Gastroesophageal sphincter (tissue), 4 donors: ENCODE results near the gene PAN2. TPM values are rescaled to one million over a fixed set of nuclear protein-coding genes. Genes with fewer than 3 reads are reported as not detected.

Experiments used
- ATAC-seq: fragments of 150-250 bp; one replicate; pipeline ENCODE4 v1.9.1; 2016; ENCODE audit warnings: mild to moderate bottlenecking, moderate library complexity
- H3K27ac ChIP-seq, 4 donors: fragments of 200-600 bp; sonication (generic) in 3 of 4; 1 replicate in 3 of 4; 2 replicates in 1 of 4; pipeline ENCODE4 v1.5.1; 2016 to 2019
- H3K27me3 ChIP-seq: fragments of 200-600 bp; sonication (generic); one replicate; pipeline ENCODE4 v1.5.1; 2019
- H3K36me3 ChIP-seq, 2 donors: fragments of 200-600 bp; sonication (generic); one replicate each; pipeline ENCODE4 v1.5.1; 2019; ENCODE audit warnings: control low read depth in 1 of 2
- H3K4me1 ChIP-seq, 3 donors: fragments of 200-600 bp; sonication (generic); 1 replicate in 2 of 3; 2 replicates in 1 of 3; pipeline ENCODE4 v1.5.1; 2016 to 2019; ENCODE audit warnings: control low read depth in 2 of 3
- H3K4me3 ChIP-seq, 2 donors: fragments of 200-600 bp; sonication (generic); one replicate each; pipeline ENCODE4 v1.5.1; 2019; ENCODE audit warnings: mild to moderate bottlenecking in 1 of 2, moderate library complexity in 1 of 2
- H3K9me3 ChIP-seq, 3 donors: fragments of 200-600 bp; sonication (generic); one replicate each; pipeline ENCODE4 v1.5.1; 2017 to 2019; ENCODE audit warnings: control low read depth in 2 of 3
- CTCF ChIP-seq, 4 experiments: fragments of 200-600 bp in 2 of 4; fragments of 450-650 bp in 2 of 4; sonication (generic) in 1 of 4; IDR thresholded peaks; one replicate each; pipeline ENCODE4 v1.5.1; 2017 to 2019; ENCODE audit warnings: antibody characterized with exemption in 4 of 4, mild to moderate bottlenecking in 2 of 4, moderate library complexity in 2 of 4
- EP300 ChIP-seq: sonication (generic); formaldehyde crosslinking; IDR thresholded peaks from one replicate; pipeline ENCODE4 v1.6.1; 2017; ENCODE audit warnings: antibody characterized with exemption, mild to moderate bottlenecking
- POLR2A ChIP-seq, 2 donors: fragments of 450-650 bp; IDR thresholded peaks; one replicate each; pipeline ENCODE4 v1.6.1; 2017; ENCODE audit warnings: antibody characterized with exemption in 2 of 2, mild to moderate bottlenecking in 2 of 2, moderate library complexity in 1 of 2
- POLR2AphosphoS5 ChIP-seq: sonication (generic); formaldehyde crosslinking; IDR thresholded peaks from one replicate; pipeline ENCODE4 v1.6.1; 2017; ENCODE audit warnings: antibody characterized with exemption
- WGBS, 2 donors: methylation state at CpG; one replicate each; pipeline ENCODE4 v1.1.5; 2018; ENCODE audit warnings: low coverage in 1 of 2; 5-methylcytosine and 5-hydroxymethylcytosine counted together
- total RNA-seq, 4 donors: library from RNA; depleted of rRNA; stranded (reverse); fragments of >200 nt; gene quantifications; one replicate each; pipeline ENCODE4 v1.1.0, GENCODE V29; 2016

PAN2 gene
- total RNA-seq, 4 donors from 2014 or later = 12.6 to 73.6 (median 30.3) TPM

DNA sequence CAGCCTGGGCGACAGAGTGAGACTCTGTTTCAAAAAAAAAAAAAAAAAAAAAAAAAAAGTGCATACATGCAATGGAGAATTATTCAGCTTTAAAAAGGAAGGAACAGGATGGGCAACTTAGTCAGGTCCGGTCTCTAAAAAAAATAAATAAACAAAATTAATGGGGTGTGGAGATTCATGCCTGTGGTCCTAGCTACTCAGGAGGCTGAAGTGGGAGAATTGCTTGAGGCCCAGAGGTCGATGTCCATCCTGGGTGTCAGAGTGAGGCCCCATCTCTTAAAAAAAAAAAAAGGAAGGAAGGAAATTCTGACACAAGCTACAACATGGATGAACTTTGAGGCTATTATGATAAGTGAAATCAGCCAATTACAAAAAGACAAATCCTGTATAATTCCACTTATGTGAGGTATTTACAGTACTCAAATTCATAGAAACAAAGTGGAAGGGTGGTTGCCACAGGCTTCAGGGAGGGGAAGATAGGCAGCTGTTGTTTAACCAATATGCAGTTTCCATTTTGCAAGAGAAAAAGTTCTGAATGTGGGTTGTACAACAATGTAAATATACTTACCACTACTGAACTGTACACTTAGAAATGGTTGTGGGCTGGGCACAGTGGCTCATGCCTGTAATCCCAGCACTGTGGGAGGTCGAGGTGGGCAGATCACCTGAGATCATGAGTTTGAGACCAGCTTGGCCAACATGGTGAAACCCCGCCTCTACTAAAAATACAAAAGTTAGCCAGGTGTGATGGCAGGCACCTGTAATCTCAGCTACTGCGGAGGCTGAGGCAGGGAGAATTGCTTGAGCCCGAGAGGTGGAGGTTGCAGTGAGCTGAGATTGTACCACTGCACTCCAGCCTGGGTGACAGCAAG, 41.2 kb upstream of the PAN2 start:
- ATAC-seq = no peak
- WGBS, 2 donors = 53 to 79% methylated on average over 3 to 6 of the region's 7 CpGs
- H3K27me3 ChIP-seq = no peaks in the 10 kb centered on the region

DNA sequence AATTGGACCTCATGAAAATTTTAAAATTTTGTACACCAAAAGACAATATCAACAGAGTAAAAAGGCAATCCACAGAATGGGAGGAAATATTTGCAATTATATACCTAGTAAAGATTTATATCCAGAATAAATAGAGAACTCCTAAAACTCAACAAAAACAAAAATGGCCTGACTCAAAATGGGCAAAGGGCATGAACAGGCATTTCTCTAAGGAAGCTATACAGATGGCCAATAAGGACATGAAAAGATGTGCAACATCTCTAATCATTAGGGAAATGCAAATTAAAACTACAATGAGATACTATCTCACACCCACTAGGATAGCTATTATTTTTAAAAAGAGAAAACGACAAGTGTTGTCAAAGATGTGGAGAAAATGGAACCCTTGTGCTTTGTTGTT, 39.7 kb upstream of the PAN2 start:
- Histone ChIP-seq H3K9me3 (no peaks in the 10 kb centered on the region), H3K4me3 (no peak overlapping the region), H3K4me1 (no peaks in the 10 kb centered on the region), H3K27me3 (no peaks in the 10 kb centered on the region), H3K36me3 (no peaks in the 10 kb centered on the region), H3K27ac (no peak overlapping the region)
- 87 to 100% methylated on average over 1 of the region's 1 CpG for whole genome bisulfite sequencing, 2 donors
- TF ChIP-seq CTCF (IDR thresholded peaks at IDR 0.05) = no peak
- TF ChIP-seq POLR2A (IDR thresholded peaks at IDR 0.05) = no peak
- TF ChIP-seq EP300 = no peak
- no peak for TF ChIP-seq POLR2AphosphoS5
- no peak for ATAC-seq

More for the DNA sequence above, 41.2 kb upstream of the PAN2 start:
- H3K27ac ChIP-seq = no peak overlapping the region
- no peaks in the 10 kb centered on the region for H3K36me3 ChIP-seq
- H3K4me3 ChIP-seq = no peak overlapping the region
- no peaks in the 10 kb centered on the region for H3K4me1 ChIP-seq
- no peaks in the 10 kb centered on the region for H3K9me3 ChIP-seq
- no peak for TF ChIP-seq EP300
- TF ChIP-seq CTCF (IDR thresholded peaks at IDR 0.05) = no peak
- TF ChIP-seq POLR2AphosphoS5 = no peak
- no peak for TF ChIP-seq POLR2A (IDR thresholded peaks at IDR 0.05)

DNA sequence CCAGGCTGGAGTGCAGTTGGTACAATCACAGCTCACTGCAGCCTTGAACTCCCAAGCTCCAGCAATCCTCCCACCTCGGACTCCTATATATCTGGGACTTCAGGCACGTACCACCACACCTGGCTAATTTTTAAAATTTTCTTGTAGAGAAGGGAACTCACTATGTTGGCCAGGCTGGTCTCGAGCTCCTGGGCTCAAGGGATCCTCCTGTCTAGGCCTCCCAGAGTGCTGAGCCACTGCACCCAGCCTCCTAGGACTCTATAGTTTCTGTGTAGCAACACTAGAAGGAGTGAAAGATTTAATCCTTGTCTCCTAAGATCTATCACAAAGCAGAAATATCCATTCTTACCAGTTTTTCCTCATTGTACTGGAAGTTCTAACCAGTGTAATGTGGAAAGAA, 33.1 kb upstream of the PAN2 start:
- H3K27ac ChIP-seq = no peak overlapping the region
- no peak overlapping the region for H3K4me3 ChIP-seq
- no peaks in the 10 kb centered on the region for H3K9me3 ChIP-seq
- no peaks in the 10 kb centered on the region for H3K4me1 ChIP-seq
- 78 to 87% methylated on average over 3 of the region's 3 CpGs for WGBS, 2 donors
- no peaks in the 10 kb centered on the region for H3K36me3 ChIP-seq
- H3K27me3 ChIP-seq = peaks cover 11% of the 10 kb centered on the region
- no peak for ATAC-seq
- TF ChIP-seq EP300 (no peak), CTCF (IDR thresholded peaks at IDR 0.05) (no peak), POLR2A (IDR thresholded peaks at IDR 0.05) (no peak), POLR2AphosphoS5 (no peak)

DNA sequence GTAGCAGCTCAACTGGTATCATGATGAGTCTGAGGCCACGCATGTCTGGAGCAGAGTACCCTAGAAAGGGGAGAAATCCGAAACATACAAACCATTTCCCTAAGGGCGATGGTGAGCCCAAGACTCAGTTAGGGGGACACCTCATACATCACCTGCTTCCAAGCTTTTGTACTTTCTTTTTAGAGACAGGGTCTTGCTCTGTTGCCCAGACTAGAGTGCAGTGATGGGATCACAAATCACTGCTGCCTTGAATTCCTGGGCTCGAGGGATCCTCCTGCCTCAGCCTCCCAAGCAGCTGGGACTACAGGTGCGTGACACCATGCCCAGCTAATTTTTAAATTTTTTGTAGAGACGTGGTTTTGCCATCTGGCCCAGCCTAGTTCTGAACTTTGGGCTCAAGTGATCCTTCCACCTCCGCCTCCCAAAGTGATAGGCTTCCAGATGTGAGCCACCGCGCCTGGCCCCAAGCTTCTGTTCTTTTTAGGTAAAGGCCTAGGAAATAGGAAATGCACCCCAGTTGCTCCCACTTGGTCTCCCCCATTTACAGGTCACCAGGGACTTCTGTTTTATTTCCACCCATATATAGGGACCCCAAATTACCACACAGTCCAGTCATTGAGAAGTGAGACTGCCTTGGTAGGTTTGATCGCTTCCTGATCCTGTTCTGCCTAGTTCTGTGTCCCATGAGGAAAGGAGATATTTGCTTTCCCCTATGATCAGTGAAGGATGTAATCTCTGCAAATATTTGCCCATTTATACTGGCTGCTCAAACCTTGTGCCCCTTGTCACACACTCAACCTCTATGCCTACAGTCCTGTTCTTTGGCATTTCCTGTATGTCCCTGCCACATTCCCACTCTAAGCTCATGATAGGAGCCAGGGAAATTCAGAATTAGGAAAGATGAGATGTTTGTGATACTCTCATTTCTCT, 28.6 kb upstream of the PAN2 start, which contains the start of gene APOF:
Gene APOF, minus strand, starts transcription at position 728 of the 930 bp plus-strand sequence. Its CDS starts 112 bp downstream, at position 616.
- no peaks in the 10 kb centered on the region for H3K36me3 ChIP-seq
- peaks cover 11% of the 10 kb centered on the region for H3K27me3 ChIP-seq
- H3K27ac ChIP-seq = no peak within 1 kb of the TSS
- 92 to 93% methylated on average over 3 to 10 of the region's 10 CpGs for WGBS, 2 donors
- ATAC-seq = no peak
- peaks cover 7 to 26% (median 9%) of the 10 kb centered on the region in 3 donors for H3K4me1 ChIP-seq
- no peaks in the 10 kb centered on the region for H3K9me3 ChIP-seq
- no peak for TF ChIP-seq POLR2A (IDR thresholded peaks at IDR 0.05)
- TF ChIP-seq POLR2AphosphoS5 = no peak
- TF ChIP-seq EP300 = no peak
- TF ChIP-seq CTCF (IDR thresholded peaks at IDR 0.05) = no peak
- H3K4me3 ChIP-seq = no peak within 1 kb of the TSS
